Left renal cortex interstitium (tissue), 4 donors: ENCODE data around the gene TARBP2. TPM values are rescaled to one million over a fixed set of nuclear protein-coding genes. Genes with fewer than 3 reads are reported as not detected.
"Not testable (repeated sequence)": the region's sequence is repeated elsewhere in the genome, so short reads cannot be mapped to it uniquely, and the experiment has no call there.

Experiments
- DNase-seq, 4 donors: peaks; one replicate each; pipeline ENCODE4 v3.0.0-alpha.2; 2013; ENCODE audit warnings: low read depth in 4 of 4, low spot score in 2 of 4, missing footprints in 1 of 4
- polyA plus RNA-seq, 4 donors: library from polyadenylated mRNA; unstranded; fragments of 120-200 nt; gene quantifications; one replicate each; pipeline ENCODE4 v1.2.1, GENCODE V29; 2013; ENCODE audit not compliant: insufficient read length in 4 of 4

The TARBP2 gene
- polyA plus RNA-seq, 4 donors, result 40.6 to 60.3 (median 53.4) TPM

DNA sequence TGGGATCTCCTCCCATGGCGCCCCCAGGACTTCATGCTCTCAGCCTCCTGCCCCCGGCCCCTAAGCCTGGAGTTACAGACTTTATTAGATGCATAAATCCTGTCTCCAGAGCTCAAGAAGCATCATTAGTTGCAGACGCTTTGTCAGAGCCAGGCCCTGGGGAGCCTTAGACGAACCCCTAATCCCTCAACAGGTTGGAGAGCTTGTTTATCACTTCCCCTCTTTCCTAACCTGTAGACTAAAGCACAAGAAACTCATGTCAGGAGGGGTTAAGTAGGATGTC, 6.5 kb downstream of the TARBP2 start:
- no peak for DNase-seq

DNA sequence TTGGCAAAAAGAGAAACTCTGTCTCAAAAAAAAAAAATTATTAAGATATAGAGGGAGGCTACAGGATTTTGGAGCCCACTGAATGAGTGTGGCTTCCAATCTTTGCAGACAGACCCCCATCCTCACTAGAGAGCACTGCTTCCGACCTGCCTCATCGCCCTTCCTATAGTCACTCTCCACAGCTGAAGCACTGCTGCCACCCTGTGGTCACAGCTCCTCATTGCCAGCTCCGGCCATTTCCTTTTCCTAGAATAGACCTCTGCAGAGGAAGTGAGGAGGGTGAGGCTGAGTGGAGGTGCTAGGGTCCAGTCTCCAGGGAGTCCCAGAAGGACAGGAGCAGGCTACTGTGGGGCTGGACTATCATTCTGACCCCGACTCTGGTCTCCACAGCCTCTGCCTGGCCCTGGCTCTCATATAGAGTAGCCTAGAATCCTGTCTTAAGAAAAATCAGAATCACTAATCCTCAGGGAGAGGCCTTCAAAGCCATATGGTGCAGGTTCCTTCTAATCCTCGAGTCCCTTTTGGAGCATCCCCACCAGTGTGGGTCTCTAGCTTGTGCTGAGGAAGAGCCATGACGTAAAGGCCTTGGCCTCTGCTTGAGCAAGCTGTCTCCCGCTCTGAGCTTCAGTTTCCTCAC, 7.6 kb downstream of the TARBP2 start:
- peak in 2 of 4 donors; percentile 78 to 79 for DNase-seq

DNA sequence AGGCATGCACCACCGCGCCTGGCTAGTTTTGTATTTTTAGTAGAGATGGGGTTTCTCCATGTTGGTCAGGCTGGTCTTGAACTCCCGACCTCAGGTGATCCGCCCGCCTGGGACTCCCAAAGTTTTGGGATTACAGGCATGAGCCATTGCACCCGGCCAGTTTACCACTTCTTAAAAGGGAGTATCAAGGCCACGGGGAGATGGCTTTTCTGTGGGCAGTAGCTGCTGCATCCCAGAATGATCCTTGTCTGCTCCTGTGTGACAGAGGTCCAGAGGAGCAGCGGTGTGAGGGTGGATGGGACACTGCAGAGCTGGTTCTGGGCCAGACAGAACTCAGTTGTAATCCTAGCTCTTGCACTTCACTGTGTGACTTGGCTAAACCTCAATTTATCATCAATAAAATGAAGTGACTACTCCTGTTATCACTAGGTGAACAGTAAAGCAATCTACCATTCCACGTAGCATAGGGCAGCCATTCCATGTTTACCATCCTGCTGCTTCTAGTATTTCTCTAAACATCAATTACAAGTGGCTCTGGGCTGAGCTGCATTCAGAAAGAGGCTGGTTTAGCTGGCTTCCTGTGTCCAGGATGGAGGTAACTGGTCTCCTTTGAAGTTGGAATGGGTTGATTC, 9.2 kb downstream of the TARBP2 start:
- no peak for DNase-seq

DNA sequence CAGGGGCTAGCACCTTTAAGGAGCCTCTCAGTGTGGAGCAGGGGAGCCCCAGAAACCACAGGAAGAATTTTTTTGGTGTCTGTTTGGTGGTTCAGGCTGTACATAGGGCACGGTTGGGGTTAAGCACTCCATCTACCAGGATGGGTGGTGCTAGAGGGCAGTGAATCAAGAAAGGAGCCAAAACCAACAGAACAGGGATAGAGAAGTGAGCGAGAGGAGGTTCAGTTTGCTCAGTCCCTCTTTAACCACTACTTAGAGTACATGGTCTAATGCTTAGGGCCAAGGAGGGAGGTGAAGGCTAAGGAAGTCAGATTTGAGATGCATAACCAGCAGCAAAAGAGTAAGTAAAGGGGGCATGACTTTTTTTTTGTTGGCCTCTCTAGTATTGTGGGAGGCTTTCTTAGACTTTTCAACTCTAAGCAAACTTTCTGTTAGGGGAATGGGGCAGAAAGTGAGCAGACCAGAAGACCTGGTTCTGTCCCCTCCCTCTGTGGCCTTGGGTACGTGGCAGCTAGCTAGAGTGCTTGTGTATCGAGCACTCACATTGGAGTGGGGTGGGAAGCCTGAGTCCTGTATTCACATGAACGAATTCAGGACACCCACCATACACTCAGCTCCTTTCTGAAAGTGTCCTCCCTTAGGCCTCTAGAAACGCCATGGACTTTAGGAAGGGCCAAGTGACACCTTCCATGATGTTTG, 12.8 kb downstream of the TARBP2 start:
- no peak for DNase-seq

DNA sequence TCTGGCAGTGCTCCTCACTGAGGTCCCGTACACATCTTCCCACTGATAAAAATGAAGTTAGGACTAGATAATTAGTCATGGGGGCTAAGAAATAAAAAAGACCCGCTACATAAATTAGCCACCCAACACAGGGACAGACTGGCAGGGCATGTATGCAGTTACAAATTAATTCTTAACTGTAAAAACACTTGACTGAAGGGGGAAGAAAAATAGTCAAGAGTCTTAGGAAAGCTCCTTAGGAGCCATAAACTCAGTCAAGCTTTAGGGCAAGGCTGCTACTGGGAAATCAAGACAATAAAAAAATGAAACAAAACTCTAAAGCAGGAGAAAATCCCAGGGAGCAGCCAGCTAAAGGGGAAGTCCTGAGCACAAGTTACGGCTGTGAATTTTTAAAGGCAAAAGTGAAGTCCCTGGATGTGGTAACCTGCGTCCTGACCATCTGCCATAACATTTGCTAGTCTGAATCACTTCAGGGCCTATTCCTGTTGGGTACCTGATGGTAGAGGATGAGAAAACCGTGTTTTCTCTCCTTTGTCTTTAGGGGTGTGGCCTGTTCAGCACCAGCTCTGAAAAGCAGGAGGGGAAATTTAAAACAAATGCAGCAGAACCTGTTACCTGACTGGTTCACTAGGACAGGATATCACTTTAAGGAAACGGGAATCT, 13.7 kb downstream of the TARBP2 start:
- DNase-seq, result no peak

DNA sequence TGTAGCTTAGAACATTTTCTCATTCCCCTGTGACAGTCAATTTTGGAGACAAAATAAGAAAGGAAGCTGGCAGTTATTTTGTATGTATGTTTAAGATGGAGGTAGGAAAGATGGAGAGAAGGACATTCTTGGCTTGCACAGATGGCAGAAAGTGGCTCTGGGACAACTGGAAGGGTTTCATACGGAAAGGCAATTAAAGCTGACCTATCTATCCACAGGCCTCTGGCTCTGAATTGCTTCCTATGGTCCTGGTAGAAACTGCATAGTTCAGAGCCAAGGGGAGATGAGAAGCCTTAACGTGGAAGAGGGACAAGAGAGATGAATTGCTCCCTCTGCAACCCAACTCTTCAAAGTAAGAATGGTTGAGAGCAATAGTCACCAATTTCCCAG, 14.2 kb downstream of the TARBP2 start:
- no peak for DNase-seq

DNA sequence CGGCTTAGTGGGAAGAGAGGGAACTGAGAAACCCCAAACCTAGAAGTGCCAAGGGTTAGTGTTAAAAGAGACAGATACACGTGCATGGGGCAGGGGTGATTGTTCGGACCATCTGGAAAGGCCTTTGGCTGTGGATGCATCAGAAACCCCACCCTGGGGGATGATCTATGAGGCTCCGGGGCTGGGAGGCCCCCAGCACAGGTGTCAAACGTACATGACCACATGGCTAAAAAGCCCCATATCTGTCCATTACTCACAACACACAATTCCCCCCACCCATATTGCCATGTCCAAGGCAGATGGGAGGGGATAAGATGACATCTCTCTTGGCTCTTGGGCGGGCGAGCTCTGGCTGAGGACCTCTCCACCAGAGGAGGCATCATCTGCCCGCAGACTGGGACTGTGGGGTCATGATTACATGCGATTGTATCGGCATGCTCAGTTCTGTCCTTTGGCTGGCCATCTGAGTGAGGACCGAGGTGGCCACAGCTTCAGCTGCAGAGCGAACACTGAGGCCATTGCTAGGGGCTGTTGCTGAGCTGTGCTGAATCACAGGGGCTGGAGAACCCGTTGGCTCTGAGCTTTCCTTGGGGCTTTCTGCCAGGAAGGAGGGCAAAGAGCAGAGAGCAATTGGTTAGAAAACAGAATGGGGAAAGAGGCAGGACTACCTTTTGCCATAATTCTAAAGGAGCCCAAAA, 15.8 kb downstream of the TARBP2 start:
- no peak for DNase-seq

DNA sequence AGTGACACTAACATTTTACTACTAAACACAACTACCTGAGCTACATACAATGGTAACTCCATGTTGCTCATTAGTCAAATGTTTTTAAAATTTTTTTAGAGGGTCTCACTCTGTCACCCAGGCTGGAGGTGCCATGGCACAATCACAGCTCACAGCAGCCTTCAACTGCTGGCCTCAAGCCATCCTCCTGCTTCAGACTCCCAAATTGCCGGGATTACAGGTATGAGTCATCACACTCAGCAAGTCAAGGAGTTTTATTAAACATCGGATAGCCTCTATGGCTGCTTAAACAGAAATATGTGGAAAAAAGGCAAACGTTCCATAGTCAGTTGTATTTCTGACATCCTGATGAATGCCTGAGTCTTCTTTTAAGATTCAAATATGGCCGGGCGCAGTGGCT, 17.3 kb downstream of the TARBP2 start:
- no peak for DNase-seq

DNA sequence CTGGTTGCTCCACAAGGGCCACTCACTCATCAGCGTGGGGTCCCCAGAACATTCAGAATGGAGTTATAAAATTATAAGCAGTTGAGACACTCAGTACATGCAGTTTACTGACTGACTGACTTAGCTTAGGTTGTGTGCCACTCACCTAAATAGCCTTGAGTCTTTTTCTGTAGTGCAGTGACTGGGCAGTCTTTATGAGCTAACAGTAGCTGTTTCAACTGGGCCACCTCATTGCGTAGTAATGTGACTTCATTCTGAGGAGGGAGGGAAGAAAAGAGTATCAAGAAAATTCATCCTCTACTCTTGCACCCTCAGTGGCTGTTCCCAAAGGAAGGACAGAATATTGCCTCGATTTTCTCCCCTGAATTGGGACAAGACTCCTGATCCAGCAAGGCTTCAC, 22.0 kb downstream of the TARBP2 start:
- no peak for DNase-seq

DNA sequence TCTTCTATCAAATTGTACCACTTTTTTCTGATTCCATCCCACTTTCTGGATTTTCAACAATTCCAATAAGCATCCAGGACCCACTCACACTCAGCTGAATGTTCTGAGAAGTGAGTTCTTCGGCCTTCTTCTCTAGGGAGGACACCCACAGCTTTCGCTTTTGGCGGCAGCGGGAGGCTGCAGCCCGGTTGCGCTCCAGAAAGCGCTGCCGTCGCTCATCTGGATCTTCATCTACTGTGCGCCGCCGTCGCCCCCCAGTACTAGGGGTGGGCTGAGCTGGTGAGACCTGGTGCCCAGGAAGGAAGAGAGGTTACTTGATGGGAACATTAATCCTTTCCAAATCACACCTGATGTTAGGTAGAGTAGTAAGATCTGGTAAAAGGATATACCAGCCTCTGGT, 23.4 kb downstream of the TARBP2 start:
- DNase-seq, result no peak

DNA sequence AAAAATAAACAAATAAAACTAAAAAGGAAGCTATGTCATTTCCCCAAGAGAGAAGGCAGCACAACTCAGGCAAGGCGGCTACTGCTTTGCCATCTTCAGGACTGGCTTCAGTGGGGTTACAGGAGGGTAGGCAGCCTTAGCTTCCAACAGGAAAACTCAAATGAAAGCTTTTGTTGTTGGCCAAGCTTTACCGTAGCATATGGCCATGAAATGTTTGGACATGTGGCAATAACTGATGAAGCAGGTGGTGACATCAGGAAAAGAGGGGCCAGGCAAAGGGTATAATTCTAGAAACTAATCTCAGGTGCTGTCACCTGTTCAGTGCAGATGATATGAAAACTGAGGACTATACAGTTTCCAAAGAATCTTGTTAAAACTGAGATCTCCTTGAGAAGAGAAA, 29.0 kb downstream of the TARBP2 start:
- no peak for DNase-seq

DNA sequence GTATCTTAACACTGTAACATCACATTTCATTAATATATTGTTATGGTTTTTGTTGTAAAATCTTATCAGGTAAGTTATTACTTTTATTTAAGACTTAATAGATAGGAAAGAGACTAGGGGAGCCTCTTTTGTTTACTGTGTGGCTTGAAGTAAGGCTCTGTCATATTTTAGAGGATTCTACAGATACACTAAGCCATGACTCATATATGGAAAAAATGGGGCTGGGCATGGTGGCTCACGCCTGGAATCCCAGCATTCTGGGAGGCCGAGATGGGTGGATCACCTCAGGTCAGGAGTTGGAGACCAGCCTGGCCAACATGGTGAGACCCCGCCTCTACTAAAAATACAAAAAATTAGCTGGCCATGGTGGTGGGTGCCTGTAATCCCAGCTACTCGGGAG, 29.8 kb downstream of the TARBP2 start:
- no peak for DNase-seq

DNA sequence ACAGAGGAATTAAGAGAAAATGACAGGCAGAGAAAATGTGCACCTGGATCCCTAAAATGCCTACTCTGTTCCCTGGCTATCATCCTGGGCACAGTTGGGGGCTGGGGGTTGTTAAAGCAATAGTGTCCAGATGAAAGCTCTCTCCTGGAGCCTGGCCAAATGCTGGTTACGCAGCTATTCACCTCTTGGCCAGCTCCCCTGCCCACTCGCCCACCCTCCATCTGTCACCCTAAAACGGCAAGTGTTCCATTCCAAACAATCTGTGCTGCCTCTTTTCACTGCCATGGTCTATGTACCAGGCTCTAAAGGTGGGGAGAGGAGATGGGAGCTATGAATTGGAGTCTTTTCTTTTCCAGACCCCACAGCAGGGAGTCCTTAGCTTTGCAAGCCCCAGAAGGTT, 30.9 kb downstream of the TARBP2 start:
- no peak for DNase-seq

DNA sequence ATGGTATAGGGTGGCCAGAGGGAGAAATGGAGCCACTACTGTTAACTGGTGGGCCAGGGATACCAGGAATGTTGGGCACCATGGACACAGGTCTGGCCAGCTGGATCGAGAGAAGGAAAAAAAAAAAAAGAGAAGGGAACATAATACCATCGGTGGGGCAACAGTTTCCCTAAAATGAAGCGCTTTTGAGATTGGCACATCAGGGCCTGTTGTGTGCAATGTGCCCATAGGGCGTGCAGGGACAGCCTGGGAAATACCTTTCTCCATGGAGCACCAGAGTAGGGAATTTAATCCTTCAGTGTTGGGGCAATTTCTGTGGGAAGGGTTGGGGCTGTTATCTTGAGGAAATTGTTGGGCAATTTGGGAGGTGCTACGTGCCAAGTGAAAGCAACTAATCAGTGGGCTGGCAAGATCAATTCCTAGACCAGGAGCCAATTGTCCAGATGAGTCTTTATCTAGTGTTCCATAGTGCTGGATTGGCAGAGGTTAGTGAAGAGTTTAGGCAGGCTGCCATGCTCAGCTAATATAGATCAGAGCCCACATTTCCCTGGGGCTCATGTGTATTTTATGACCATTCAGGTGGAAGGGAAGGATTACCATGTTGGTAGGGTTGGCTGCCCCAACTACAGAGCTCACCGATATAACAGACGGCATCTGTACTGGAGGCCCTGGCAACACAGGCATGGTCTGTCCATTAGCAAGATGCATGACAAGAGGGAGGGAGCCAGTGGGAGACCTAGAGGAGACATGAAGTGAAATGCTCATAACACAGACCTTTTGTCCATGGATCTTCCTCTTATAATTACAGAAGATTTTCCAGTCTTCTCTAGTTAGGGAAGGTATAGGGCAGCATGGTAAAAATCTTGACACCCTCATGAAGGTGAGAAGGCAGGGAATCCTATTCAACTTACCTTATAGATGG, 31.7 kb downstream of the TARBP2 start:
- DNase-seq, result no peak

DNA sequence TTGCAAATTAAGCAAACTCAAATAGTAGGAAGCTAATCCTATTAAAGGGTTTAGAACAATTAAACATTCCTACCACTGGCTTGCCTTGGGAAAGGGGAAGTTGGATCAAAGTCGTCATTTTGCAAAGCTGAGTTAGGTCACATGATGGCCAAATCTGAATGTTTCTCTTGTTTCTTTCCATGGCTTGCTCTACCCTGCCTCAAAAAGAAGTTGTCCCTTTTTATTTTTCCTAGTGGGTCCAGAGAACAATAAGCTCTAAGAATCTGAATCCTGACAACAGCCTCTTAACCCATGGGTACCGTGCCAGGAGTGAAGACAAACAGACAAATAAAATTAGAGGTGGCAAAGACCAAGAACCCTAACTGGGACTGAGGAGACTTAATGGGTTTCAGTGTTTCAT, 32.4 kb downstream of the TARBP2 start:
- no peak for DNase-seq

DNA sequence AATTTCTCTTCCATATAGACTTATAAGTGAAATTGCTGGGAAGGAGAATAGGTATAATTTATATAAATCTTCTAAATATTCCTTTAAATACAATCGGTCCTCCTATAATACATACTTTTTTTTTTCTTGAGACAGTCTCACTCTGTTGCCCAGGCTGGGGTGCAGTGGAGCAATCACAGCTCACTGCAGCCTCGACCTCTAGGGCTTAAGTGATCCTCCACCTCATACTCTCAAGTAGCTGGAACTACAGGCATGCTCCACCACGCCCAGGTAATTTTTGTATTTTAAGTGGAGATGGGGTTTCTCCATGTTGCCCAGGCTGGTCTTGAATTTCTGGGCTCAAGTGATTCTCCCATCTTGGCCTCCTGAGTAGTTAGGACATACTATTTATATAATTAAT, 35.9 kb downstream of the TARBP2 start:
- no peak for DNase-seq

DNA sequence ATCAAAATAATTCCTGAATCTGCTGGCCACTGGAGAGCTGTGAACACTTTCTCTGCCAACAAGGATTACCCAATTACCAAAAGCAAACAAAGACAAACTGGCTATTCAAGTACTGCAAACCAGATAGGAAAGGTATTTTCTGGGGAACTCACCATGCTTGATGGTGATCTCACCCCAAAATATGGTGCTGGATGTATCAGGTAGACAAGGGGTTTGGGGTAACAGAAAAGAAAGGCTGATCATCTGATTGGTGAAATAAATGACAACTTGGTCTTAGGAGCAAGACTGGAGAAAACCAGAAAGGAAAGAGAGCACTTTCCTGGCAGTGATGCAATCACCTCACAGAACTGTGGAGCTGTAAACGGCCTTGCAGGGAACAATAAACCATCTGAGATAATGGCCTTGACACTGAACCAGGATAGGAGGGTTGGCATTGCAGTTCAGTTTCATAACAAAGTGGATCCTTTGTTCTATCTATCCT, 37.2 kb downstream of the TARBP2 start:
- no peak for DNase-seq

DNA sequence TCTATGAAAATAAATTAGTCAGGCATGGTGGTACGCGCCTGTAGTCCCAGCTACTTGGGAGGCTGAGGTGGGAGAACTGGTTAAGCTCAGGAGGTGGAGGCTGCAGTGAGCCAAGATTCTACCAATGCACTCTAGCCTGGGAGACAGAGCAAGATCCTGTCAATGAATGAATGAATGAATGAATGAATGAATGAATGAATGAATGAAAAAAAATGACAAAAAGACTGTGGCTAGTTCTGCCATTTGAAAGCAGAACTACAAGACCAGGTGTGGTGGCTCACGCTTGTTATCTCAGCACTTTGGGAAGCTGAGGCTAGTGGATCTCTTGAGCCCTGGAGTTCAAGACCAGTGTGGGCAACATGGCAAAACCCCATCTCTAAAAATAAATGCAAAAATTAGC, 38.4 kb downstream of the TARBP2 start:
- DNase-seq, result no peak

DNA sequence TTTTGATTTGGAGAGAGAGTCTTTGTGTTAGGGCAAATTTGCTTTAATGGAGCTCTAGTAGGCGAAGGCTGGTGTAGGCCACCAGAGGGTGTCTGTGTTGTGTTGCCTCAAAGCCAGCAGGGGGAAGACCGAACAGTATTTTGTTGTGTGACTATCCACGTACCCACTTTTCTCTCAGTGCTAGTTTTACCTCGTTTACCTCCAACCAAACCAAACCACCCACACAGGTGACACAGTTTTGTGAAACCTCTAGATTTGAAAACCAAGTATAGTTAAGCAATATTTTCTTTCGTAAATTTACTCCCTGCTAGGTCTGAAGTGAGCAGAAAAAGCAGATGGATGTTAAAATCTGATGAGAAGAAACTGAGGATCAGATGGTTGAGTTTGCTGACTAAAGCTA, 42.5 kb downstream of the TARBP2 start:
- peak in 1 of 4 donors; percentile 56 for DNase-seq

DNA sequence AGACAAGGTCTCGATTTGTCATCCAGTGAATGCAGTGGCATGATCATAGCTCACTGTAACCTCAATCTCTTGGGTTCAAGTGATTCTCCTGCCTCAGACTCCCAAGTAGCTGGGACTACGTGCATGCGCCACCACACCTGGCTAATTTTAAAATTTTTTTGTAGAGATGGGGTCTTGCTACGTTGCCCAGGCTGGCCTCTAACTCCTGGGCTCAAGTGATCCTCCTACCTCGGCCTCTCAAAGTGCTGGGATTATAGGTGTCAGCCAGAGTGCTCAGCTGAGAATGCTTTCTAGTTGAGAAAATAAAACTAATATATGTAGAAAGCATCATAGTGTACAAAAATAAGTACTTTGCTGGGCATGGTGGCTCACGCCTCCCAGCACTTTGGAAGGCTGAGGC, 47.3 kb downstream of the TARBP2 start:
- DNase-seq, result not testable (repeated sequence)
